Measurements from ENCODE around the gene SPTLC2. TPM values are rescaled to one million over a fixed set of nuclear protein-coding genes. Genes with fewer than 3 reads are reported as not detected.
"Not testable (repeated sequence)": the region's sequence is repeated elsewhere in the genome, so short reads cannot be mapped to it uniquely, and the experiment has no call there.

SPTLC2 gene
- total RNA-seq, 1 donor, result 48.4 TPM

DNA sequence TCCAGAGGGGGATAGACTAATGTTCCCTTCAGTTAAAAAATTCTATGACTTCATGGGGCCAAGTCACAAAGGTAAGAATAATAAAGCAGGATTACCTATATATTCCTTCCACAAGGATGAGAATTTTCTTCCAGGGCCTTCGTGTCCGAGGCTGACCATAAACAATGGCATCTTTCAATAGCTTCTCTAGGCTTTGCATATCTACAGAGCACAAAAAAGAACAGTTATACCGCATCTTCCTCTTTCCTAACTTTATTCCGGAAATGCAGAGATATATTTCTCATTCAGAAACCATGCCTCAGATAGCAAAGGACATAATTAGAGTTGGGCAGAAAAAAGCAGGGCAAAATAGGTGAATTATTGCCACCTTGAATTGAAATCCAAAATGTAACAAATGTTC, 59.5 kb downstream of the SPTLC2 start:
- no peak overlapping the region for H3K4me3 ChIP-seq (ENCODE audit: low read depth, low read length)
- TF ChIP-seq, protein P1, sequence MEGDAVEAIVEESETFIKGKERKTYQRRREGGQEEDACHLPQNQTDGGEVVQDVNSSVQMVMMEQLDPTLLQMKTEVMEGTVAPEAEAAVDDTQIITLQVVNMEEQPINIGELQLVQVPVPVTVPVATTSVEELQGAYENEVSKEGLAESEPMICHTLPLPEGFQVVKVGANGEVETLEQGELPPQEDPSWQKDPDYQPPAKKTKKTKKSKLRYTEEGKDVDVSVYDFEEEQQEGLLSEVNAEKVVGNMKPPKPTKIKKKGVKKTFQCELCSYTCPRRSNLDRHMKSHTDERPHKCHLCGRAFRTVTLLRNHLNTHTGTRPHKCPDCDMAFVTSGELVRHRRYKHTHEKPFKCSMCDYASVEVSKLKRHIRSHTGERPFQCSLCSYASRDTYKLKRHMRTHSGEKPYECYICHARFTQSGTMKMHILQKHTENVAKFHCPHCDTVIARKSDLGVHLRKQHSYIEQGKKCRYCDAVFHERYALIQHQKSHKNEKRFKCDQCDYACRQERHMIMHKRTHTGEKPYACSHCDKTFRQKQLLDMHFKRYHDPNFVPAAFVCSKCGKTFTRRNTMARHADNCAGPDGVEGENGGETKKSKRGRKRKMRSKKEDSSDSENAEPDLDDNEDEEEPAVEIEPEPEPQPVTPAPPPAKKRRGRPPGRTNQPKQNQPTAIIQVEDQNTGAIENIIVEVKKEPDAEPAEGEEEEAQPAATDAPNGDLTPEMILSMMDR (IDR thresholded peaks at IDR 0.05; ENCODE audit: insufficient read depth, low read depth, low read length), result no peak
- no peak for DNase-seq (ENCODE audit: low read depth)

DNA sequence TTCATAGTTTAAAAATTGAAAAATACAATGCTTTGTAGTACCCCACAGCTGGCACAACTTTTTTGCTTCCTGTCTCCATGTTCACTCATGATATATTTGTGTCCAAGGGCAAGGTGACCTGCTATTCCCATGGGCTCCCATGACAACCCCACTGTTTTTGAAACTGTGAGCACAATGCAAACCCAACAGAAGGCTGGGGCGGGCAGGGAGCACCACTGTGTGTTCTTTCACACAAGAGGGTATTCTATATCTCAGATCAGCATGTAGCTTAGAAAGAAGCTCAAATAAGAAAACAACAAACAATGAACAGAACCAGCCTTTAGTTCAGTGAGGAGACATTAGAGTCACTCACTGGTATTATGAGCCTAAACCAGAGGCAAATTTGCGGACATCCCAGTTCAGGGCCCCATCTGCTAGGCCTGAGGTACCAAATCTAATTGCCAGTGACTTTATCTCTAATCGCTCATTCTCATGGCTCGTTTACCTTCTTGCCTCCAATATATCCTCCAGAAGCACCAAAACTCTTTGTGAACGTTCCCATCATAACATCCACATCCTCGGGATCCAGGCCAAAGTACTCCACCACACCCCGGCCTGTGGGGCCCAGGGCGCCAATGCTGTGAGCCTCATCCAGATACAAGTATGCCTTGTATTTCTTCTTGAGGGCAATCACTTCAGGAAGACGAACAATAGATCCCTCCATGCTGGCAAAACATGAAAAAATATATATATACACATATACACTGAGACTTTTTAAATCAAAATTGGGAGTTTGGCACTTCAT, 61.4 kb downstream of the SPTLC2 start:
- TF ChIP-seq, protein P1 (IDR thresholded peaks at IDR 0.05; ENCODE audit: insufficient read depth, low read depth, low read length), result no peak
- H3K4me3 ChIP-seq (ENCODE audit: low read depth, low read length), result no peak overlapping the region
- DNase-seq (ENCODE audit: low read depth), result no peak

- TF ChIP-seq, protein P1 (IDR thresholded peaks at IDR 0.05; ENCODE audit: insufficient read depth, low read depth, low read length), result no peak
- no peak overlapping the region for H3K4me3 ChIP-seq (ENCODE audit: low read depth, low read length)
- DNase-seq (ENCODE audit: low read depth), result no peak
These were observed 62.2 kb downstream of the SPTLC2 start for GRCh38 chr14:77554207-77554606.

- TF ChIP-seq, protein P1 (IDR thresholded peaks at IDR 0.05; ENCODE audit: insufficient read depth, low read depth, low read length), result no peak
- H3K4me3 ChIP-seq (ENCODE audit: low read depth, low read length), result no peak overlapping the region
- DNase-seq (ENCODE audit: low read depth), result no peak
These were observed 67.0 kb downstream of the SPTLC2 start for GRCh38 chr14:77549451-77549850.

GRCh38 chr14:77547512-77548180, 68.8 kb downstream of the SPTLC2 start:
- no peak for DNase-seq (ENCODE audit: low read depth)
- TF ChIP-seq, protein P1 (IDR thresholded peaks at IDR 0.05; ENCODE audit: insufficient read depth, low read depth, low read length), result peak; percentile 27

GRCh38 chr14:77545171-77545570, 71.3 kb downstream of the SPTLC2 start:
- not testable (repeated sequence) for DNase-seq (ENCODE audit: low read depth); H3K4me3 ChIP-seq (ENCODE audit: low read depth, low read length)

More at GRCh38 chr14:77547512-77548180, 68.8 kb downstream of the SPTLC2 start:
- no peak overlapping the region for H3K4me3 ChIP-seq (ENCODE audit: low read depth, low read length)

DNA sequence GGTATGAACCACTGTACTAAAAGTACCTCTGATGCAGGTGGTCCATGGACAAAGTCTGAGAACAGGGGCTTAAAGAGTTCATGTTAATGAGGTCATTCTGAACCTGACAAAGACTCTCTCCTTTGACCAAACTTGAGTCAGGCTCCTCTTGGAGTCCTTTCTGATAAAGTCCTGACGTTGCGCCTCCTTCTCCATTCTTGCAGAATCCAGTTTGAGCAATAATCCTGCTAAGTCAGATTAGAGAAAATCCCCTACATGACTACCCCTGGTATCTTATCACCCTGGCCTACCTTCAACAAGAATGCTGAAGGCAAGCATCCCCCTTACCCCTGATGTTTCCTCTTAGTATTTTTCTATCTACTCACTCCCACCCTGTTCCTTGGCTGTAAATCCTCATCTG, 71.9 kb downstream of the SPTLC2 start:
- TF ChIP-seq, protein P1 (IDR thresholded peaks at IDR 0.05; ENCODE audit: insufficient read depth, low read depth, low read length), result no peak
- H3K4me3 ChIP-seq (ENCODE audit: low read depth, low read length), result no peak overlapping the region
- DNase-seq (ENCODE audit: low read depth), result no peak

Data from fibroblast of villous mesenchyme (primary cell).